CD4-positive, alpha-beta memory T cell (primary cell): Measurements from ENCODE around the gene OGDHL. TPM values are rescaled to one million over a fixed set of nuclear protein-coding genes. Genes with fewer than 3 reads are reported as not detected.

Experiments used
- CTCF ChIA-PET: fragments of 350-600 bp; sonication (Branson Sonifier 250); formaldehyde crosslinking; loops from one replicate; lab custom pipeline; 2021; ENCODE audit warnings: inconsistent platforms; ENCODE audit not compliant: partially characterized antibody; lab: Charles Lee
- POLR2A ChIA-PET: fragments of 350-600 bp; sonication (Branson Sonifier 250); formaldehyde crosslinking; loops from one replicate; lab custom pipeline; 2021; ENCODE audit not compliant: partially characterized antibody; lab: Charles Lee
- DNase-seq, 5 donors: peaks; one replicate each; pipeline versions ENCODE4 v3.0.0 to v3.0.0-alpha.2; 2020 to 2022; ENCODE audit warnings: mixed read lengths in 1 of 5
- H3K27ac ChIP-seq: one replicate; pipeline ENCODE4 v1.7.0; 2013; ENCODE audit warnings: low read depth, low read length
- H3K27me3 ChIP-seq: 2 replicates; pipeline ENCODE4 v1.7.0; 2013; ENCODE audit warnings: mild to moderate bottlenecking, low read length, moderate library complexity; ENCODE audit not compliant: insufficient read depth
- H3K36me3 ChIP-seq: 2 replicates; pipeline ENCODE4 v1.7.0; 2013; ENCODE audit warnings: mild to moderate bottlenecking, low read length, moderate library complexity; ENCODE audit not compliant: insufficient read depth
- H3K4me1 ChIP-seq: 2 replicates; pipeline ENCODE4 v1.7.0; 2013; ENCODE audit warnings: mild to moderate bottlenecking, low read length, moderate library complexity; ENCODE audit not compliant: insufficient read depth
- H3K4me3 ChIP-seq, 2 donors: one replicate each; pipeline ENCODE4 v1.7.0; 2013; ENCODE audit warnings: low read length in 2 of 2, mild to moderate bottlenecking in 1 of 2
- H3K9me3 ChIP-seq, 2 donors: one replicate each; pipeline ENCODE4 v1.7.0; 2013; ENCODE audit warnings: low read length in 2 of 2, control low read depth in 1 of 2; ENCODE audit not compliant: control insufficient read depth in 1 of 2
- H3K27ac Mint-ChIP-seq, 7 donors: one replicate each; pipeline ENCODE4 v1.8.0; 2020 to 2021; ENCODE audit warnings: mixed read lengths in 7 of 7, mild to moderate bottlenecking in 6 of 7, inconsistent platforms in 3 of 7, moderate library complexity in 3 of 7
- H3K27me3 Mint-ChIP-seq, 2 donors: one replicate each; pipeline ENCODE4 v1.8.0; 2020 to 2021; ENCODE audit warnings: mixed read lengths in 2 of 2
- H3K36me3 Mint-ChIP-seq, 2 donors: one replicate each; pipeline ENCODE4 v1.8.0; 2020 to 2021; ENCODE audit warnings: mixed read lengths in 2 of 2, inconsistent platforms in 1 of 2, mild to moderate bottlenecking in 1 of 2
- H3K4me1 Mint-ChIP-seq, 4 donors: one replicate each; pipeline ENCODE4 v1.8.0; 2020 to 2021; ENCODE audit warnings: mixed read lengths in 4 of 4, mild to moderate bottlenecking in 1 of 4
- H3K4me3 Mint-ChIP-seq, 8 donors: one replicate each; pipeline ENCODE4 v1.8.0; 2020 to 2021; ENCODE audit warnings: mixed read lengths in 8 of 8, mild to moderate bottlenecking in 7 of 8, moderate library complexity in 6 of 8, inconsistent platforms in 3 of 8
- H3K9me3 Mint-ChIP-seq, 8 donors: one replicate each; pipeline ENCODE4 v1.8.0; 2020 to 2021; ENCODE audit warnings: mixed read lengths in 8 of 8, mild to moderate bottlenecking in 5 of 8, inconsistent platforms in 3 of 8, moderate library complexity in 1 of 8
- intact Hi-C: fragments of 100-400 bp; cut with micrococcal nuclease; formaldehyde crosslinking; loops from one replicate; pipeline ENCODE4 v1.15.1; 2023
- polyA plus RNA-seq, 2 donors: library from polyadenylated mRNA; unstranded; fragments of 300-500 nt; fragmentation: Illumina TruSeq; gene quantifications; one replicate each; pipeline ENCODE4 v1.2.3, GENCODE V29; 2021
- total RNA-seq, 2 experiments: library from RNA; stranded (reverse); gene quantifications; one replicate each; pipeline ENCODE4 v1.2.3, GENCODE V29; 2021

OGDHL gene
- total and polyA plus RNA-seq, 4 experiments from 2014 or later, result not detected

GRCh38 chr10:49738616-49739360 is 23.3 kb downstream of the OGDHL start:
- no peak overlapping the region for H3K27ac ChIP-seq
- Mint-ChIP-seq H3K4me3 (no peak overlapping the region), H3K4me1 (peaks cover 0 to 1% (median 0%) of the 10 kb centered on the region in 4 donors), H3K9me3 (peaks cover 0 to 1% (median 0%) of the 10 kb centered on the region in 8 donors), H3K36me3 (no peaks in the 10 kb centered on the region), H3K27me3 (no peaks in the 10 kb centered on the region), H3K27ac (no peak overlapping the region)
- H3K4me3 ChIP-seq, result no peak overlapping the region
- H3K27me3 ChIP-seq, result no peaks in the 10 kb centered on the region
- H3K9me3 ChIP-seq, result no peaks in the 10 kb centered on the region
- DNase-seq, result no peak
- H3K4me1 ChIP-seq, result no peaks in the 10 kb centered on the region
- POLR2A ChIA-PET, result no interaction called here
- CTCF ChIA-PET, result no interaction called here
- H3K36me3 ChIP-seq, result no peaks in the 10 kb centered on the region
- intact Hi-C loops, result no loop called here

DNA sequence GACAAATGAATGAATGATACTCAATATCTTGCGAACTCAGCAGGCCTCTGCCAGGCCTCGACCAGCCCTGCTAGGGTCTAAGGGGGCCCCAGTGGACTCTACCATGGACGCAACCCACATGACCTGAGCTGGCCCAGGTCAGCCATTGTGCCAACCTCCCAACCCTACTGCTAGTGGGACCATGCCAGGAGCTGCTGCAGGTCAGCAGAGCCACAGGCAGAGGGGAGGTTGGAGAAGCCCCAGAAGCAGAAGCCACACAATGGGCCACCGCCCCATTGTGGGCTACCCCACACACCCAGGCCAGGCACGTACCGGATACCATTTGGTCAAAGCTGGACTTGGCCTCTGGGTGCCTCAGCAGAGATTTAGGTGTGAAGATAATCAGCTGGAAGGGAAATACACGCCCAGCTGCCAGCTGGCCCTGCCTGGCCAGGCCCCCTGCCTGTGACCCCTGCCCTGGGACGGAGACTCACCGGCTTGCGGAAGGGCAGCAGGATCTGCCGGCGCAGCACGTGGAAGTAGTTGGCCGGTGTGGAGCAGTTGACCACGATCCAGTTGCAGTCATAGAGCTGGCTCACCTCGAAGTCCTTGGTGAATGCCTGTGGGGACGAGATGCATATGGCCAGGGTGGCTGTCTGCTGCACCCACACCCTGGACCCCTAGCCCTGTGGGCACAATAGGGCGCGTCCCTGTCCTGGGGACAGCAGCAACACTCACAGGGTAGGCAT is 24.5 kb downstream of the OGDHL start:
- H3K36me3 Mint-ChIP-seq, result no peaks in the 10 kb centered on the region
- H3K27me3 Mint-ChIP-seq, result no peaks in the 10 kb centered on the region
- intact Hi-C loops, result no loop called here

DNA sequence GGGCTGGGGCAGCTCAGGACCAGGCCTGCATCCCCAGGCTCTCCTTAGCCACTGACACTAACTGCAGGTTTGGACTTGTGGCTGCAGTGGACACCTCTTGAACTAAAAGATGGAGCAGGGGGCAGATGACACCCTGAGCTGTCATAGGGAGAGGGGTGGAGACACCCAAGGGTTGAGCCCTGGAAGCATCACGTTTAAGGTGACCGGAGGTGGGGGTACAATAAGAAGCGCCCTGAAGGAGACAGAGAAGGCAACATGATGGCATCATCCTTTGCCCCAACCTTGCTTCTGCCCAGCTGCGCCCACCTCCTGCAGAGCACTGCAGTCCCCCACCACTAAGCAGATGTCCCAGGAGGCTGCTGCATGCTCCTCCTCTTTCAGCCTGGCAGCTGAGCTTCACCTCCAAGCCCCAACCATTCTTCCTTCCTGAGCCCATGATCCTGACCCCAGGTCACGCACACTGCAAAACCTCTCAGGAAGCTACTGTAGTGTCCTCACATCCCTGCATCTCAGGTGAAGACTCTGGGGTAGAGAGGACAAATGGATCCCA is 25.5 kb downstream of the OGDHL start:
- Mint-ChIP-seq H3K4me1 (peaks cover 0 to 1% (median 0%) of the 10 kb centered on the region in 4 donors), H3K27ac (no peak overlapping the region), H3K9me3 (peaks cover 0 to 1% (median 0%) of the 10 kb centered on the region in 8 donors), H3K27me3 (no peaks in the 10 kb centered on the region), H3K4me3 (no peak overlapping the region), H3K36me3 (no peaks in the 10 kb centered on the region)
- DNase-seq, result no peak
- CTCF ChIA-PET, result no interaction called here
- no peaks in the 10 kb centered on the region for H3K36me3 ChIP-seq
- no peaks in the 10 kb centered on the region for H3K9me3 ChIP-seq
- H3K27me3 ChIP-seq, result no peaks in the 10 kb centered on the region
- H3K27ac ChIP-seq, result no peak overlapping the region
- POLR2A ChIA-PET, result no interaction called here
- H3K4me1 ChIP-seq, result no peaks in the 10 kb centered on the region
- intact Hi-C loops, result no loop called here
- no peak overlapping the region for H3K4me3 ChIP-seq

More for the DNA sequence above, 24.5 kb downstream of the OGDHL start:
- no peaks in the 10 kb centered on the region for H3K36me3 ChIP-seq
- no peaks in the 10 kb centered on the region for H3K27me3 ChIP-seq
- no peak overlapping the region for H3K27ac Mint-ChIP-seq
- H3K27ac ChIP-seq, result no peak overlapping the region
- H3K4me1 ChIP-seq, result no peaks in the 10 kb centered on the region
- DNase-seq, result no peak
- H3K4me3 Mint-ChIP-seq, result no peak overlapping the region
- H3K9me3 Mint-ChIP-seq, result peaks cover 0 to 1% (median 0%) of the 10 kb centered on the region in 8 donors
- ChIA-PET POLR2A (no interaction called here), CTCF (no interaction called here)
- H3K9me3 ChIP-seq, result no peaks in the 10 kb centered on the region
- H3K4me1 Mint-ChIP-seq, result peaks cover 0 to 1% (median 0%) of the 10 kb centered on the region in 4 donors
- H3K4me3 ChIP-seq, result no peak overlapping the region

GRCh38 chr10:49735848-49736563 is 26.1 kb downstream of the OGDHL start:
- Mint-ChIP-seq H3K36me3 (no peaks in the 10 kb centered on the region), H3K27ac (no peak overlapping the region), H3K9me3 (no peaks in the 10 kb centered on the region), H3K27me3 (no peaks in the 10 kb centered on the region), H3K4me3 (no peak overlapping the region), H3K4me1 (no peaks in the 10 kb centered on the region)
- ChIA-PET CTCF (no interaction called here), POLR2A (no interaction called here)
- Histone ChIP-seq H3K4me1 (no peaks in the 10 kb centered on the region), H3K9me3 (no peaks in the 10 kb centered on the region), H3K27ac (no peak overlapping the region), H3K36me3 (no peaks in the 10 kb centered on the region), H3K27me3 (no peaks in the 10 kb centered on the region), H3K4me3 (no peak overlapping the region)
- no peak for DNase-seq
- intact Hi-C loops, result no loop called here

GRCh38 chr10:49735161-49735560 is 27.0 kb downstream of the OGDHL start:
- intact Hi-C loops, result no loop called here
- Mint-ChIP-seq H3K27me3 (no peaks in the 10 kb centered on the region), H3K36me3 (no peaks in the 10 kb centered on the region), H3K4me3 (no peak overlapping the region), H3K4me1 (no peaks in the 10 kb centered on the region), H3K27ac (no peak overlapping the region), H3K9me3 (no peaks in the 10 kb centered on the region)
- ChIA-PET CTCF (no interaction called here), POLR2A (no interaction called here)
- Histone ChIP-seq H3K27ac (no peak overlapping the region), H3K9me3 (no peaks in the 10 kb centered on the region), H3K27me3 (no peaks in the 10 kb centered on the region), H3K4me3 (no peak overlapping the region), H3K4me1 (no peaks in the 10 kb centered on the region), H3K36me3 (no peaks in the 10 kb centered on the region)
- DNase-seq, result no peak

DNA sequence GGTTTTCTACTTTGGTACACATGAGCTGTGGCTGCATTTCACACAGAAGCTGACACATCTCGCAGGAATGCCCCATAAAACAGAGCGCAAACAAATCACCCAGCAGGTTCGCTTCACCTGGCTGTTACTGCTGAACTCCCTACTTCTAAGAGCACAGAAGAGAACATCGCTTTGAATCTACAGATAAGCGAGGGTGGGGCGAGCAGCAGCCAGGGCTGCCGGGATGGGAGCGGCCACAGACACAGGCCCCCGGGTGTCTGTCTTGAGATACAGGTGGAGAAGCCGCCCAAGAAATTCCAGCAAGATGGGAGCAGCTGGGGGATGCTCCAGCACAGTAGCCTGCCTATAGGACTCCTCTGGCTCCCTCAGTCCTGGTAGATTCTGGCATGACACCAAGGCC is 27.4 kb downstream of the OGDHL start:
- intact Hi-C loops, result no loop called here
- Histone ChIP-seq H3K9me3 (no peaks in the 10 kb centered on the region), H3K4me1 (no peaks in the 10 kb centered on the region), H3K4me3 (no peak overlapping the region), H3K27ac (no peak overlapping the region), H3K36me3 (no peaks in the 10 kb centered on the region), H3K27me3 (no peaks in the 10 kb centered on the region)
- no peaks in the 10 kb centered on the region for H3K27me3 Mint-ChIP-seq
- H3K36me3 Mint-ChIP-seq, result no peaks in the 10 kb centered on the region
- peaks cover 0 to 4% (median 0%) of the 10 kb centered on the region in 8 donors for H3K9me3 Mint-ChIP-seq
- no peak overlapping the region for H3K27ac Mint-ChIP-seq
- H3K4me3 Mint-ChIP-seq, result no peak overlapping the region
- CTCF ChIA-PET, result no interaction called here
- no peaks in the 10 kb centered on the region for H3K4me1 Mint-ChIP-seq
- POLR2A ChIA-PET, result no interaction called here
- DNase-seq, result no peak

DNA sequence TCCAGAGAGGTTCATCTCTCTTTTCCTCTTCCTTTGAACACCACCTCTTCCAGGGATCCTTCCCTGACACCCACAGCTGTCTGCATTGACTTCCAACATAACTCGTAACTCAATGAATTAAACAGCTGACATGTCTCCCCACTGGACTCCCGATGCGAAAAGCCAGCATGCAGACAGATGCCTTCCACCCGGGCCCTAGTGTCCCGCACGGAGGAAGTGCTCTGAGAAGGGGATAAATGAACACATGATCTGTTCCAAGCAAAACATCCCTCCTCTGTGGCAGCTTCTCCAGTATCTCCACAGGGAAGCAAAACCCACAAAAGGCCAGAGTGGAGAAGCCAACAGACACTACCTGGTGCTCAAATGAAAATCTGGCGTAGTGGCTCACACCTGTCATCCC is 28.3 kb downstream of the OGDHL start:
- POLR2A ChIA-PET, result no interaction called here
- H3K9me3 Mint-ChIP-seq, result peaks cover 0 to 5% (median 0%) of the 10 kb centered on the region in 8 donors

More for the DNA sequence above, 28.3 kb downstream of the OGDHL start:
- Mint-ChIP-seq H3K4me1 (no peaks in the 10 kb centered on the region), H3K36me3 (no peaks in the 10 kb centered on the region), H3K27me3 (no peaks in the 10 kb centered on the region), H3K27ac (peak overlapping the region in 1 of 7 donors; percentile 31), H3K4me3 (no peak overlapping the region)
- H3K4me3 ChIP-seq, result no peak overlapping the region
- CTCF ChIA-PET, result no interaction called here
- H3K36me3 ChIP-seq, result no peaks in the 10 kb centered on the region
- no peak overlapping the region for H3K27ac ChIP-seq
- intact Hi-C loops, result no loop called here
- no peaks in the 10 kb centered on the region for H3K27me3 ChIP-seq
- no peaks in the 10 kb centered on the region for H3K4me1 ChIP-seq
- DNase-seq, result no peak
- no peaks in the 10 kb centered on the region for H3K9me3 ChIP-seq
